ENCODE results near the gene MSL1. TPM values are rescaled to one million over a fixed set of nuclear protein-coding genes. Genes with fewer than 3 reads are reported as not detected.
A peak's percentile ranks its signal among the peaks of the same experiment; 100 is the strongest.

The MSL1 gene
- total and polyA plus RNA-seq, 9 of the 15 experiments (the other 6 are each of a cell fraction or from before 2014, with no cell fraction given): 13.8 to 120 (median 61.9) TPM

- TF ChIP-seq CREB3L1 (IDR thresholded peaks at IDR 0.05; ENCODE audit: borderline replicate concordance, low read depth) (no peak), KLF6 (CRISPR knock-in tag; IDR thresholded peaks at IDR 0.05; ENCODE audit: borderline replicate concordance) (no peak), TCF7L2 (IDR thresholded peaks at IDR 0.05; ENCODE audit: low read depth, low read length) (no peak), ZNF318 (IDR thresholded peaks at IDR 0.05; ENCODE audit: borderline replicate concordance in 1 of 2, low read depth in 1 of 2) (no peak), ZNF408 (CRISPR knock-in tag; IDR thresholded peaks at IDR 0.05; ENCODE audit: low read depth) (no peak), MAZ (CRISPR knock-in tag; conservative IDR thresholded peaks at IDR 0.05 in 1 of 2, IDR thresholded peaks at IDR 0.05 in 1 of 2) (peak in 1 of 2 experiments; percentile 32; a peak in 1 of 4 replicates), TCF3 (CRISPR knock-in tag; IDR thresholded peaks at IDR 0.05) (peak; percentile 26; the same call in 1 of the 2 replicates), YBX1 (IDR thresholded peaks at IDR 0.05) (no peak), ATF6 (CRISPR knock-in tag; IDR thresholded peaks at IDR 0.05) (no peak), HDGF (IDR thresholded peaks at IDR 0.05) (no peak), MNT (conservative IDR thresholded peaks at IDR 0.05) (peak; percentile 40 to 41; a peak in 1 of 4 replicates), DPF2 (IDR thresholded peaks at IDR 0.05) (peak; percentile 36), ZSCAN29 (IDR thresholded peaks at IDR 0.05) (no peak), ZNF583 (CRISPR knock-in tag; IDR thresholded peaks at IDR 0.05) (no peak)
Observed at GRCh38 chr17:40072735-40073346, 48.9 kb upstream of the MSL1 start (continued).
